Urothelium cell line (cell line): ENCODE results near the gene ALK.
A peak's percentile ranks its signal among the peaks of the same experiment; 100 is the strongest.
"Not testable (repeated sequence)": the region's sequence is repeated elsewhere in the genome, so short reads cannot be mapped to it uniquely, and the experiment has no call there.

Source experiments
- DNase-seq: peaks from one replicate; pipeline ENCODE4 v3.0.0; 2011; ENCODE audit warnings: low spot score, mixed read lengths
- FAIRE-seq: peaks from 2 replicates; lab custom pipeline; 2011; peaks lifted over from hg19 to GRCh38; lab: Jason Lieb, UNC

ALK gene

GRCh38 chr2:29272311-29272710 is 649.1 kb downstream of the ALK start:
- DNase-seq = no peak
- no peak for FAIRE-seq

- no peak for FAIRE-seq
- DNase-seq = no peak
Observed at GRCh38 chr2:29270701-29271121, 650.7 kb downstream of the ALK start.

GRCh38 chr2:29269765-29270109 is 651.6 kb downstream of the ALK start:
- peak; percentile 20 for FAIRE-seq

GRCh38 chr2:29269095-29269764 is 652.2 kb downstream of the ALK start:
- no peak for DNase-seq
- FAIRE-seq = peak; percentile 20

More at GRCh38 chr2:29269765-29270109, 651.6 kb downstream of the ALK start:
- DNase-seq = no peak

- FAIRE-seq (no peak), DNase-seq (no peak)
Observed at GRCh38 chr2:29267720-29268119, 653.7 kb downstream of the ALK start.

GRCh38 chr2:29263886-29264285 is 657.5 kb downstream of the ALK start:
- no peak for DNase-seq
- FAIRE-seq = no peak

GRCh38 chr2:29262681-29263260 is 658.6 kb downstream of the ALK start:
- DNase-seq (no peak), FAIRE-seq (no peak)

- FAIRE-seq (no peak), DNase-seq (peak; percentile 32)
Observed at GRCh38 chr2:29261003-29261402, 660.4 kb downstream of the ALK start.

GRCh38 chr2:29260142-29260772 is 661.1 kb downstream of the ALK start:
- FAIRE-seq (peak; percentile 80), DNase-seq (peak; percentile 58)

GRCh38 chr2:29259221-29259620 is 662.2 kb downstream of the ALK start:
- no peak for FAIRE-seq
- no peak for DNase-seq

GRCh38 chr2:29255004-29255403 is 666.4 kb downstream of the ALK start:
- DNase-seq (no peak), FAIRE-seq (peak; percentile 82)

- not testable (repeated sequence) for DNase-seq
- FAIRE-seq = peak; percentile 40
Observed at GRCh38 chr2:29253495-29254275, 667.7 kb downstream of the ALK start.

- DNase-seq = no peak
- FAIRE-seq = no peak
Observed at GRCh38 chr2:29253026-29253425, 668.4 kb downstream of the ALK start.

- DNase-seq = no peak
- no peak for FAIRE-seq
Observed at GRCh38 chr2:29251406-29251805, 670.0 kb downstream of the ALK start.

GRCh38 chr2:29250977-29251376 is 670.4 kb downstream of the ALK start:
- FAIRE-seq = no peak
- no peak for DNase-seq

GRCh38 chr2:29249666-29250253 is 671.6 kb downstream of the ALK start:
- DNase-seq = no peak
- FAIRE-seq = no peak

GRCh38 chr2:29247336-29247914 is 674.0 kb downstream of the ALK start:
- peak; percentile 62 for FAIRE-seq
- DNase-seq = no peak

- no peak for FAIRE-seq
- DNase-seq = no peak
Observed at GRCh38 chr2:29246383-29247300, 674.7 kb downstream of the ALK start.

- DNase-seq (no peak), FAIRE-seq (peak; percentile 62)
Observed at GRCh38 chr2:29245742-29246382, 675.5 kb downstream of the ALK start.
